Measurements from ENCODE around the gene MFSD6.

Gene MFSD6

DNA sequence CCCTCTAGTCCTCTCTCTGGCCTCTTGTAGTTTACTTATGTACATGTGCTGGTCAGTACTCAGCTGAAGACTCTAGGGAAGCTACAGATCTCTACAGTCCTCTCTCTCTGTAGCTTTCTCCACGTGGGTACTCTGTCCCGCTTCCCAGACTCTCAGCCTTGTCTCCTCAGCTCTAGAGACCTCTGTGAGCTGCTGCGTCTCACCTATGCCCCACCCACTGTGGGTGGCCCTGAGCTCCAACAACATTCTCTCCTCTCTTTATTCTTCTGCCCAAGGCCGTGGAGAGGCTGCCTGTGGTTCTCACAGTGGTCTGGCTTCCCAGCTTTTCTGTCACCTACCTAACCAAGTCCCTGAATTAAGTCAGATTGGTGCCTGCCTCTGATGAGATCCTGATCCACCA, 33.4 kb downstream of the MFSD6 start:
- DNase-seq = no peak

DNA sequence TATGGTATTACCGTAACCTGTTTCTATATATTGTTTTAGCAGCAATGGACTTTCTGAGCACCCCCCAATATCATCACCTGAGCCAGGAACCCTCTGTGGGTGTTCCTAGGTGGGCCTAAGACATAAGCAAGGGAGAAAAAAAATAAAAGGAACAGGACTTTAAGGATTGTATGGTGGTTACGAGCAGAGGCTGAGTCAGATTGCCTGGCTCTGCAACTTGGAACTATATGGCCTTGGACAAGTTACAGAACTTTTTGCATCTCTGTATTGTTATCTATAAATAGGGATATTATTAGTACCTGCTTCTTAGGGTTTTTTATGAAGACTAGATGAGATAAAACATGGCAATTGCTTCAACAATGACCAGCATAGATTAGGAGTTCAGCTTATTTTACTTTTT, 34.9 kb downstream of the MFSD6 start:
- DNase-seq = no peak

DNA sequence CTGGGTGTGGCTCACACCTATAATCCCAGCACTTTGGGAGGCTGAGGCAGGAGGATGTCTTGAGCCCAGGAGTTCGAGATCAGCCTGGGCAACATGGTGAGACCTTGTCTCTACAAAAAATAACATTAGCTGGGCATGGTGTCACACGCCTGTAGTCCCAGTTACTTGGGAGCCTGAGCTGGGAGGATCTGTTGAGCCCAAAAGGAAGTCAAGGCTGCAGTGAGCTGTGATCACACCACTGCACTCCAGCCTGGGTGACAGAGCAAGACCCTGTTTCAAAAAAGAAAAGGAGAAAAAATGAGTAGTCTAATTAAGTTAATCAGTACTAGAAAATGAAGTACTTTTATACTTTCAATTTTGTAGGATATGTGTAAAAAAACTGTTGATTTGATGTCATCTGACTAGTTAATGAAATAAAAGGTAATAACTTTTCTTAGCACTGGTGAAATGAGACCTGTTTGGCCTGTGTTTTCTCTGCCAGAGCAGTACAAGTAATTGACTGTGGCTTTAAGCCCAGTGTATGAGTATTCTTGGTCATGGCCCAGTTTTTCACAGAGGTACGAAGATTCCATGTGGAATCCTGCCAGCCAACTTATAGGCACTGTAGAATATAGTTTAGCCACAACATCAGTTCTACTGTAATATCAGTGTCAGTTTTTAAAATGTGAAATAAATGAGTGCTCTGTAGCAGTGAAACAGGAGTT, 35.8 kb downstream of the MFSD6 start:
- DNase-seq = no peak

DNA sequence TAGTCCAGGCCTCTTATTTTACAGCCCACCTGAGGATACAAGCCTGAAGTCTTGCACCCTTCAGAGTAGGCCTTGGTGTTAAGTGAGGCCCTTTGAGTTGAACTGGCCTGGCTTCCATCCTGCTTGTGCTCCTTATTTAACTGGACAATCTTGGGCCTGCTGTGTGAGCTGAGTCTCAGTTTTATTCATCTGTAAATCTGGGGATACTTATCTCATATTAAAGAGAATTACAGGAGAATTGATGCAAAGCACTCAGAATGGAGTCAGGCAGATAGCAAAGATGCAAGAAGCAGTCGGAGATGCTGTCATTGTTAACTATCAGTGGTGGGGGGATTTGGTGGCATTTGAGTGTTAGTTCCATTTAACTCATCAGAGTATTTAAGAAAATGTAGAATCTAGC, 36.8 kb downstream of the MFSD6 start:
- DNase-seq = no peak

DNA sequence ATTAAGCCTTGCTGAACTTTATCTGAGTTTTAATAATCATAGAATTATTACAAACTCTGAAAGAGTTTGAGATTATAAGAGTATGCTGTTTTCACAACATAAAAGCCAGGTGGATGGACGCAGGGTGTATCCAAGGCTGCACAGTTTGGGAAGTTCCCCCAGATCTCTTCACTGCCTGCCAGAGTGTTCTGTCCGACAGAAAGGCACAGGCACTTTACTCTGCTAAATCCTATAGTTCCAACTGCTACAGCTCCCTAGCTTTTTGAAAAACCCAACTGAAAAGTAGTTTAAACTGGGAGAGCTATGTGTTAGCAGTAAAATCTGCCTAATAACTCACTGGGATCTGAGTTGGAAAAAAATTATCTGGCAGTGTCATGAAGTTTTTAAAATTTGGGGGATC, 38.0 kb downstream of the MFSD6 start:
- DNase-seq = no peak

DNA sequence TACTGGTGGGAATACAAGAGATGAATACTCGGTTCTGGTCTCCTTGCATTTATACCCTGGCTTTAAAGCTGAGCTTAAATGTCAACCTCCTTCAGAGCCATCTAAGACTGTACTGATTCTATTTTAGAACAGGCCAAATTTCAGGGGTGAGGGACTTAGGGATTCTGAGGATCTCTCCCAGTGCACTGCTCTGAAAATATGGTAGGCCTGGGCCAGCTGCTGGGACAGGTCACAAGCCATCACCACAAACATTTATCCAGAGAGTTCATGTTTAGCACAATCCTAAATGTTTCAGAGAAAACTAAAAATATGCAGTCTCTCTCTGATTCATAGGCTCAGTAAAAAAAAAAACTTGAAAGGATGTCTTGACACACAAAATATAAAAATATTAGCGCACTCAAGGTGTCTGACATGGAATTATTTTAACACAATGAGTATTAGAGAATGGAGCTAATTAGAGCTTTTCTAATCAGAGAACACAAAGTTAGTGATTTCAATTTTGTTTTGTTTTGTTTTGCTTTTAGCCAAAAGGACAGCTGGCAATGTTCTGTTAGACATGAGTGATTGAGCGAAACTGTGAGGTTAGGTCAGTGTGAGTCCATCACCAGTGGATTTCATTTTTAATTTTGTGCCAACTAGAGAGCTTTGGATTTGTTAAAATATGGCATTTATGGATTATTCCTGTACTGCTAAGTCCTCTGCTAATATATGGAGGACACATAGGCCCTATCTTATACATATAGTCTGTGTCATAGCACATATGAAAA, 38.8 kb downstream of the MFSD6 start:
- DNase-seq = no peak

DNA sequence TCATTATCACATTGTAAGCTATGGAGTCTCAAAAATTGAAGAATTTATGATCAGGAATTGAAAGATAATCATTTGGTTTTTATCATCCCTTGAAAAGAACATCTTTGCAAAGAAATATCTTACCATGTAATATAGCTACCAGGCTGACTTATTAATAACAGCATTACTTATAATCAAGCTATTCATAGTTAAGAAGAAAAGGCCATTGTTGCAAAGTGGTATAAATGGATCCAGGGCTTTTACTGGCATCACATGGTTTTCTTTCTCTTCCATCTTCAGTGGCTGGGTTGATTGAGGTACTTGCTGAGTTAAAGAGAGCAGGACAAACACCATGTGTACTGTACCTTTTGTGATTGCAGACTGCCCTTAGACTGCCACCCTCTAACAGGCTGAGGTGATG, 39.6 kb downstream of the MFSD6 start:
- DNase-seq = no peak

DNA sequence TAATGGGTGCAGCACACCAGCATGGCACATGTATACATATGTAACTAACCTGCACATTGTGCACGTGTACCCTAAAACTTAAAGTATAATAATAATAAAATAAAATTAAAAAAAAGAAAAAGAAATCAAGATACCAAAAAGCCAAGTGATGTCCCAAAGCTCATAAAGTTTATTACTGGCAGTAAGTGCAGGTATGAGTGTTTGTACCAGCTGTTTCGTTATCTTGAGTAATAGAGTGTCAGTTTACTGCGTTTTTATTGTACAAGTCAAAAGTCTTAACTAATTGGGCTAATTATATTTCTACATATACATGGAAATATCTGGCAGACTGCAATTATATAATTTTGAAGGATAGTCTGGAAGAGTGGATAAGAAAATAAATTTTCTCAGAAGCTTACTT, 41.8 kb downstream of the MFSD6 start:
- DNase-seq = no peak

DNA sequence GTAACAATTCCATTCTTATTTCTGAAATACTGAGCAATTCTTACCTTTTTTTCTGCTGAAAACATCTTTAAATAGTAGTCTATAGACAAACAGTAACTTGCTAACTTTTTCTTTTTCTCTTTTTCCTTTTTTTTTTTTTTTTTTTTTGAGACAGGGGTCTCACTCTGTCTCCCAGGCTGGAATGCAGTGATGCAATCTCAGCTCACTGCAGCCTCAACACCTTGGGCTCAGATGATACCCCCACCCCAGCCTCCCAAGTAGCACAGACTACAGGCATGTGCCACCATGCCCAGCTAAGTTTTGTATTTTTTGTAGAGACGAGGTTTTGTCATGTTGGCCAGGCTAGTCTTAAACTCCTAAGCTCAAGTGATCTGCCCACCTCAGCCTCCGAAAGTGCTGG, 42.2 kb downstream of the MFSD6 start:
- no peak for DNase-seq

DNA sequence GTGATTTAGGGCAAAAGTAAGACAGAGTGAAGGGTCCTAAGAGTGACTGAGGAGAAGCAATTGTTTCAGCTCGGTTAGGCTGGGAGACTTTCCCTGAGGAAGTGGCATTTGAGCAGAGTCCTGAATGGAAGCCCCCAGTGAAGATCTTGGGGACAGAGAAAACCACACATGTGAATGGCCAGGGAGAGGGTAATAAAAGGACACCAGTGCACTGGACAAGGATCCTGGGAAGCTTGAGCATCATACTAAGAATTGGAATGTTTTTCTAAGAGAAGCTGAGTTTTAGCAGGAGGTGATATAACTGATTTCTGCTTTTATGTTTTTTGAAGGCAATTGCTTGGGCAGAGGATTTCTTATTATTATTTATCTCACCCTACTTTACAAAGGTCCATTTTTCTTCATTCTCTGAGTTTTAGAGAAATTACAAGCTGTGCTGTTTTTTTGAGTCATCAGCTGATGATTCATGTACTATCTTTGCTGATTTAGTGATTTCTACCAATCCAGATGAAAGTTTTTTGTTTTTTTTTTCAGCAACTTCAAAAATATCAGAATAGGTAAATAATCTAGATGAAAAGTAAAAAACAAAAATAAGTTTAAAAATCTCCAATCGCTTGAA, 43.5 kb downstream of the MFSD6 start:
- no peak for DNase-seq

DNA sequence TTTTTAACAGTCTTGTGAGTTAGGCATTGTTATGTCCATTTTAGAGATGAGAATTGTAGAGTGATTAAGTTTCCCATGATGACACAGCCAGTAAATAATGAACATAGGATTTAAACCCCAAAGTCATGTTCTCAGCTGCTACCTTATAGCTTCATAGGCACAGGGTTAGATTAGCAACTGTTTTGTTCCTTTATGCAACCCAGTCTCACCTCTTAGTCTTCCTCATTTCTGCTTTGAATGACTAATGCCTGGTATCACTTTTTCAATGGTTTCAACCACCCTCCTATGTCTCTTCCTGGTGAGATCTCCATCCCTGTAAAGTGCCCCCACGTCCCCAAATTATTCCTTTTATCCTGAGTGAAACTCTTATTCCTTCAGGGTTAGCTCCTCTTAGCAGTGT, 44.3 kb downstream of the MFSD6 start:
- DNase-seq = no peak

DNA sequence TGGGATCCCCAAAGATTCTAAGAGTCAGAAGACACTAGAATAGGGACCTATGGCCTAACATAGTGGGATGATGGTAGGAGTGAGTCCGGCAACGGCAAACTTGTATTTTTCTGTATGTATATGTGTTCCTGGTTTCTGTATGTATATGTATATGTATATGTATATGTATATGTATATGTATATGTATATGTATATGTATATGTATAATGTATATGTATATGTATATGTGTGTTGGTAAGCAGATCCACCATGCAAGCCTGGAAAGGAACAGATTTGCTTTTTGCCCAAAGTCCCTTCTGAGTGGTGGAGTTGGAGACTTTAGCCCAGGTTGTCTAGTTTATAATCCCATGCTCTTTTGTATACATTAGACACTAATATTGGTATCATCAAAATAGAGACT, 46.6 kb downstream of the MFSD6 start:
- DNase-seq = no peak

DNA sequence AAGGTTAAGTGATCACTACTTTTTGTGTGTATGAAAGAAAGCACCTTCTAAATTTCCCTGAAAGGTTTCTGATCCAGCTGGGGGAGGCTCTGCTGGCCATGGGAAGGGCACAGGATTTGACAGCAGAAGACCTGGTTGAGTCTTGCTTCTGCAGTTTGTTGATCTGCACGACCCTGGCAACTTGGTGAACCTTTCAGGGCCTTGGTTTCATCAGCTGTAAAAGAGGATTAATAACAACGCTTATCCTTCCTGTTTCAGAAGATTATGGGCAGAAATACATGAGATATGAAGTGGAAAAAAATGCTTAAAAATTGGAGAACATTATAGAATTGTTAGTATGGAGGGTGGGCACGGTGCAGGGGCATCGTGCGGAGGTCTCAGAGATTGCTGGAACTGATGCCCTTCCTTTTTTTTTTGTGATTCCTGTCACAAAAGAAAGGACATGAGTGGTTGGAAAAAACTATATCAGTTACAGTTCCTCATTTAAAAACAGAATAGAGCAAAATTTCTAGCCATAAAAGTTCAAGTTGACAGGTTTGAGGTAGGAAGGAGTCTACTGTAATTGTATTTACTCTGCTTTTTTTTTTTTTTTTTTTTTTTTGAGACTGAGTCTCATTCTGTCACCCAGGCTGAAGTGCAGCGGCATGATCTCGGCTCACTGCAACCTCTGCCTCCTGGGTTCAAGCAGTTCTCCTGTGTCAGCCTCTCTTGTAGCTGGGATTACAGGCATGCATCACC, 47.4 kb downstream of the MFSD6 start:
- DNase-seq = no peak

DNA sequence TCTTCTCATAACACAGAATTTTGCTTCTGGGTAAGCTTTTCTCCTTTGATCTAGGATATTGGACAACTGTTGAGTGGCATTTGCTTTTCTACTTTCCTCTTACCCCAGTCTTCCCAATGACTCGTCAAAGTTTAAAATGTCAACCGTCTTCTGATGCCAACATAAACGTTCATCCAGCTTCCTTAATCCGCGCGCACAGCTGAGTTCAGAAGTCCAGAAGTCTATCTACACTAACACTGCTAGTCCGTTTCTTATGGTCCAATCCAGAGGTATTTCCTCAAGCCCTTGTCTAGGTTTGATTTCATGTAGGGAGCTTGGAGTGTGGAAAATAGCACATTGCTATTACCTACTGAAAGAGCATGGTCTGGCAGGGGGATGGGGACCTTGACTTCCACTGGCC, 48.7 kb downstream of the MFSD6 start:
- DNase-seq = no peak

DNA sequence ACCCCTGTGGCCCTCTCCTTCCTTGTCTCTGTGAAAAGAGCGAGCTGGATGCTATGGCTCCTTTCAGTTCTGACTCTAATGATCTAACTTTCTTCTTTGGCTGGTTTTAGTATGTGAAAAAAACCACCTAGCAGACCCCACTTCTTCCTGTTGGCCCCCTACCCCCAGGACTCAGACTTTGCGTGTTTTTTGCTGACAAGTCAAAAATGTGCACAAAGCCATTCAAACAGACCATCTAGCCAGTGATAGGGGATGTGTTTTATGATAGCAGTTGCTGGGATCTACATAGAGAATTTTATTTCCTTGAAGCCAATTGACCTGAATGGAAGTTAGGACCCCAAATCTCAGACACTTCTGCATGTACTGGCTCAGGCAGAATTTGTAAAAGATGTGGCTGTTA, 49.1 kb downstream of the MFSD6 start:
- DNase-seq = no peak

DNA sequence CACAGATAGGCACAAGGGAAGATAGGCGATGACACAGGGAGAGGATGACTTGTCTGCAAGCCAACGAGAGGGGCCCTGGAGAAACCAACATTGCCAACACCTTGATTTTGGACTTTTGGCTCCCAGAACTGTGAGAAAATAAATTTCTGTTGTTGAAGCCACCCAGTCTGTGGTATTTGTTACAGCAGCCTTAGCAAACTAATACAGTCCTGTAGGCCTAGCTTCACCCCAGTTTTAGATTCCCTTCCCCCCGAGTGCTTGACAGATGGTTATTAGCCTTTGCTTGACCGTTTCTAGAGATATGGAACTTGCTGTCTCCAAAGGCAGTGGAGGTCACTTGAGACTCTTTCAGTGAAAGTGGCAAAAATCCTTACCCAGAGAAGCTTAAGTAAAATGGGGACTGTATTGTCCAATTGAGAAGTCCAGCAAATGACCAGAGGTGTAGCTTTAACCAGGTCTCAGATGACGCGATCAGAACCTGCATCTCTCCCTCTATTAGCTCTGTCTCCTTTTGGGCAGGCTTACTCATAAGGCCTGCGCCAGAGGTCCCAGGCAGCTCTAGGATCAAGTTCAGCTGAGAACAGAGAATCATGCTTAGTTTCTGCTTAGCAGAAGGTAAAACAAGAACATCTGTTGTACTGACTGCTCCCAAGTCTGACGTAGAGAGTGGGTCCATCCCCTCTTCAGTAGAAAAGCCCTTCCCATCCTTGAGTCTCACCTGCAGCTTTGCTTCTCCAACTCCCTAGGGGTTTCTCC, 50.4 kb downstream of the MFSD6 start:
- DNase-seq = no peak

DNA sequence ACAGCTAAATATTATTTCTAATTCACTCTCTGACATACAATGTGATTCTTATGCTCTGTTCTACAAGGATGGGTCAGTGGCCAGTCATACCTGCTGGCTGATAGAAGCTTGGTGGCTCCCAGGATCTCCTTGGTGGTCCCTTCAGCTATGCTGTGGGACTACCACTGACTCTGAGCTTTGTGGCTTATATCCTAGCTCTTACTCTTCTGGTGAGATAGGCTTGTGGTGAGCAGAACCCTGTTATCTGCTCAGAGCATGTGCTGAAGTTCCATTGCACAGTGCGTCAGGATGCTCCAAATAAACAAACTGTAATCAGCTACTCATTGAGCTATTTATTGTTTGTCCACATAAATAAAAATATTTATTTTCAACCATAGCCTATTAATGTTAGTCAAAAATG, 51.7 kb downstream of the MFSD6 start:
- no peak for DNase-seq

DNA sequence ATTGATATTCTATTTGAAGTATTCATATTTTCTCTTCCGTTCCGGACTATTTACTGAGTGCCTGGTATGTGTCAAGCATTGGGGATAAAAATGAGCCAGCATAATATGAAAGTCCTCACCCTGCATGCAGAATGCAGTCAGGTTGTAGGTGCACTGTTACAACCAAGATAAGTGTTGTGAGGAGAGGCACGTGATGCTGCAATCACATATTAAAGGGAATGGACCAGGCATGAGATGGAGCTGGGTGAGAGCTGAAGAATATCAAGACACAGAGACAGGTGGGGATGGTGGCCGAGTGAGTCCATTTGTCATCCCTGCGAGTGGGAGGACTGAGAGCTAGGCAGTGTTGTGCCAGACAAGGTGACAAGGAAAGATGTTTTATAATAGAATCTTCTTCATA, 52.3 kb downstream of the MFSD6 start:
- no peak for DNase-seq

DNA sequence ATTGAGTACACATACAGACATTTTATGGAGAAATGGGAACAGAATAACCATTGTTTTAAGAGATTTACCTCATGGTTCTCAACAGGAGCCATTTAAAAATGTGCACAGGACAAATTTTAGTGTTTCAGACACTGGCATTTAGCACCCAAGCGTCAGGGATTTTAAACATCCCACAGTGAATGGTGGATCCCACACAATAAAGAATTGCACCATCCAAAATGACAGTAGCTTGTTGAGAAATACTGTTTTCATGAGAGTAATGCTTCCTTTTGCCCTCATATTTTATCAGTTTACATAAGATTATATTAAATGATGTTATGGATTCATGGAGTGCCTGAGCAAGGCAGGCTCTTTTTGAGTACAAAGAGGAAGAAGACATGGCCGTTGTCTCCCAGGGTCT, 54.0 kb downstream of the MFSD6 start:
- no peak for DNase-seq

DNA sequence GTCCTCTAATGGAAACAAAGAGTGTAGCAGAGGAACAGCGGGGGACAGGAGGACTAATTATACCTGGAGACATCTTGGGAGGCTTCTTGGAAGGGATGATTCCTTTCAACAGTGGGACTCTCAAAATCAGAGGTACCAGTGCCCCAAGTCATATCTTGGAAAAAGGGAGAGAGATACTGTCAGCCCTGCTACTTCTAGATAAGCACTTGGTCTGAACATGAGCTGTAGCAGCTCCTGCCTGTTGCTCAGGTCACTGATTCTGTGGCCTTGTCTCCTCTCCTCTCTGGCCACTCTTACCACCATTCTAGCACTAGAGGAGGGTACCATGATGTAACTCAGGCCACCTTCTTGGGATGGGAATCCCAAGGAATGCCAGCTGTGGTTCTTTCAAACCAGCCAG, 54.5 kb downstream of the MFSD6 start:
- no peak for DNase-seq

DNA sequence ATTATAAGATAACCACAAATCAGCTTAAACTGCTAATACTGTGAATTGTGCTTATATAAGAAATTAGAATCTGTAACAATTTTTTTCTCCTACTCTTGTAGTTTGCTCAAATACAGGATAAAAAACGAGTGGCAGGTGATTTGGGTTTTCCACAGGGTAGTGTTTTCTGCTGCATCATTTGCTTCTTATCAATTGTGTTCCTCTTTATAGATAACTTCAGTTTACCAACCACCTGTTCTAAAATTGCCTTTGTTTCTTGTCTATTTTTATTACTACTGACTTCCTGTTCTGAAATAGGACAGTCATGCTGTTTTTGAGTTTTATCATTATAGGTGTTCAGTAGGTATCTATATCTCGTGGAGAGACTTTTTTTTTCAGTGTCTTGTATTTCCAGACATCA, 56.9 kb downstream of the MFSD6 start:
- DNase-seq = no peak

DNA sequence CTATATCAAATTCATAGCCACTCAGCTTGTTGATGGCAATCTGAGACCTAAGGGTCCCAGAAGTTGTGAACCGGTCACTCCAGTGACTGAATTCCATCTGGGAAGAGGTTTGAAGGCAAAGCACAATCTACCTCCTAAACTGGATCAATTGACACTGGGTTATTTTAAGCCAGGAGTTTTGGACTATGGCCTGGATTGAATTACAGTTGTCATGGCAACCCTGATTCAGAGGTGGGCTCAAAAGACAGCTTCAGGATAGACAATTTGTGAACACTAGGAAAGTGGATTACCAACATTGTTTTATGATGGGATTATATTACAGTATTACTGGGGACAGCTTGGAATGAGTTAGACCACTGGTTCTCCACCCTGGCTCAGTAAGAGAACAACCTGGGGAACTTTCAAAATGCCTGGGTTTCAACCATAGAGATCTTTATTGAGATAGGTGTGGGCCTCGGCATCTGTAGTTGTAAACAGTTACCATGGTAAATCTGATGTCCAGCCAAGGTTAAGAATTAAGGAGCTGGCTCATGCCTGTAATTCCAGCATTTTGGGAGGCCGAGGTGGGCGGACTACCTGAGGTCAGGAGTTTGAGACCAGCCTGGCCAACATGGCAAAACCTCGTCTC, 58.8 kb downstream of the MFSD6 start:
- no peak for DNase-seq
